Tibial nerve (tissue), 4 donors: ENCODE measurements around the gene ATP6V1G3. TPM values are rescaled to one million over a fixed set of nuclear protein-coding genes. Genes with fewer than 3 reads are reported as not detected.
"Not testable (repeated sequence)": the region's sequence is repeated elsewhere in the genome, so short reads cannot be mapped to it uniquely, and the experiment has no call there.

Source experiments
- DNase-seq, 2 donors: peaks; one replicate each; pipeline ENCODE4 v3.0.0-alpha.2; 2019; ENCODE audit warnings: low spot score in 2 of 2
- H3K27ac ChIP-seq, 4 donors: fragments of 200-600 bp; sonication (generic) in 3 of 4; one replicate each; pipeline ENCODE4 v1.5.1; 2017 to 2019; ENCODE audit warnings: mild to moderate bottlenecking in 1 of 4
- H3K27me3 ChIP-seq, 2 donors: fragments of 200-600 bp; sonication (generic) in 1 of 2; one replicate each; pipeline versions ENCODE4 v1.5.1 to v1.6.0; 2017 to 2019
- H3K36me3 ChIP-seq, 3 donors: fragments of 200-600 bp; sonication (generic); one replicate each; pipeline ENCODE4 v1.5.1; 2018 to 2019
- H3K4me1 ChIP-seq, 4 donors: fragments of 200-600 bp; sonication (generic) in 3 of 4; one replicate each; pipeline ENCODE4 v1.5.1; 2017 to 2019
- H3K4me3 ChIP-seq, 4 donors: fragments of 200-600 bp; sonication (generic) in 3 of 4; one replicate each; pipeline ENCODE4 v1.5.1; 2017 to 2019; ENCODE audit warnings: mild to moderate bottlenecking in 1 of 4, moderate library complexity in 1 of 4
- H3K9me3 ChIP-seq, 4 donors: fragments of 200-600 bp; sonication (generic) in 3 of 4; one replicate each; pipeline ENCODE4 v1.5.1; 2017 to 2019
- CTCF ChIP-seq, 5 experiments: fragments of 200-600 bp in 3 of 5; fragments of 450-650 bp in 2 of 5; sonication (generic) in 3 of 5; IDR thresholded peaks; one replicate each; pipeline ENCODE4 v1.5.1; 2016 to 2019; ENCODE audit warnings: antibody characterized with exemption in 5 of 5, mild to moderate bottlenecking in 3 of 5, moderate library complexity in 2 of 5
- EP300 ChIP-seq, 2 donors: sonication (generic); formaldehyde crosslinking; IDR thresholded peaks; one replicate each; pipeline ENCODE4 v1.6.1; 2017; ENCODE audit warnings: antibody characterized with exemption in 2 of 2, mild to moderate bottlenecking in 1 of 2
- POLR2A ChIP-seq, 2 donors: fragments of 450-650 bp; IDR thresholded peaks; one replicate each; pipeline ENCODE4 v1.6.1; 2017; ENCODE audit warnings: antibody characterized with exemption in 2 of 2, mild to moderate bottlenecking in 2 of 2, moderate library complexity in 2 of 2
- WGBS, 2 donors: methylation state at CpG; one replicate each; pipeline ENCODE4 v1.1.5; 2018; 5-methylcytosine and 5-hydroxymethylcytosine counted together
- total RNA-seq, 4 donors: library from RNA; depleted of rRNA; stranded (reverse); fragments of >200 nt; gene quantifications; one replicate each; pipeline ENCODE4 v1.1.0, GENCODE V29; 2016

ATP6V1G3 gene
- total RNA-seq, 4 donors from 2014 or later = not detected

- H3K36me3 ChIP-seq = no peaks in the 10 kb centered on the region
- no peak for TF ChIP-seq CTCF (IDR thresholded peaks at IDR 0.05)
- no peak for TF ChIP-seq POLR2A (IDR thresholded peaks at IDR 0.05)
- no peak for TF ChIP-seq EP300 (IDR thresholded peaks at IDR 0.05)
- H3K9me3 ChIP-seq = no peaks in the 10 kb centered on the region
- no peak overlapping the region for H3K27ac ChIP-seq
- H3K27me3 ChIP-seq = no peaks in the 10 kb centered on the region
- H3K4me3 ChIP-seq = no peak overlapping the region
- no peak for DNase-seq
- H3K4me1 ChIP-seq = no peaks in the 10 kb centered on the region
Measured at GRCh38 chr1:198486903-198487302, 53.6 kb downstream of the ATP6V1G3 start.

GRCh38 chr1:198483645-198484044, 56.8 kb downstream of the ATP6V1G3 start:
- DNase-seq = no peak
- Histone ChIP-seq H3K27me3 (no peaks in the 10 kb centered on the region), H3K4me1 (no peaks in the 10 kb centered on the region), H3K4me3 (no peak overlapping the region), H3K9me3 (no peaks in the 10 kb centered on the region), H3K36me3 (no peaks in the 10 kb centered on the region), H3K27ac (no peak overlapping the region)
- no peak for TF ChIP-seq POLR2A (IDR thresholded peaks at IDR 0.05)
- no peak for TF ChIP-seq CTCF (IDR thresholded peaks at IDR 0.05)
- no peak for TF ChIP-seq EP300 (IDR thresholded peaks at IDR 0.05)

GRCh38 chr1:198483006-198483405, 57.5 kb downstream of the ATP6V1G3 start:
- WGBS, 2 donors = 87 to 94% methylated on average over 1 of the region's 1 CpG
- Histone ChIP-seq H3K27ac (no peak overlapping the region), H3K27me3 (no peaks in the 10 kb centered on the region), H3K4me3 (no peak overlapping the region), H3K9me3 (no peaks in the 10 kb centered on the region), H3K4me1 (no peaks in the 10 kb centered on the region), H3K36me3 (no peaks in the 10 kb centered on the region)
- no peak for DNase-seq
- no peak for TF ChIP-seq CTCF (IDR thresholded peaks at IDR 0.05)
- no peak for TF ChIP-seq EP300 (IDR thresholded peaks at IDR 0.05)
- TF ChIP-seq POLR2A (IDR thresholded peaks at IDR 0.05) = no peak

GRCh38 chr1:198481661-198482060, 58.8 kb downstream of the ATP6V1G3 start:
- no peak overlapping the region for H3K27ac ChIP-seq
- 50 to 59% methylated on average over 1 of the region's 1 CpG for WGBS, 2 donors
- no peak overlapping the region for H3K4me3 ChIP-seq
- DNase-seq = no peak
- H3K4me1 ChIP-seq = no peaks in the 10 kb centered on the region
- TF ChIP-seq POLR2A (IDR thresholded peaks at IDR 0.05) (no peak), CTCF (IDR thresholded peaks at IDR 0.05) (no peak), EP300 (IDR thresholded peaks at IDR 0.05) (no peak)
- no peaks in the 10 kb centered on the region for H3K27me3 ChIP-seq
- H3K36me3 ChIP-seq = no peaks in the 10 kb centered on the region
- no peaks in the 10 kb centered on the region for H3K9me3 ChIP-seq

GRCh38 chr1:198480876-198481275, 59.6 kb downstream of the ATP6V1G3 start:
- TF ChIP-seq POLR2A (IDR thresholded peaks at IDR 0.05) = no peak
- TF ChIP-seq CTCF (IDR thresholded peaks at IDR 0.05) = no peak
- no peak for TF ChIP-seq EP300 (IDR thresholded peaks at IDR 0.05)
- Histone ChIP-seq H3K4me1 (no peaks in the 10 kb centered on the region), H3K27ac (no peak overlapping the region), H3K36me3 (no peaks in the 10 kb centered on the region), H3K4me3 (no peak overlapping the region), H3K9me3 (no peaks in the 10 kb centered on the region), H3K27me3 (no peaks in the 10 kb centered on the region)
- no peak for DNase-seq
- WGBS, 2 donors = 79 to 86% methylated on average over 2 of the region's 2 CpGs

GRCh38 chr1:198477354-198477753, 63.1 kb downstream of the ATP6V1G3 start:
- DNase-seq, H3K27ac ChIP-seq, H3K36me3 ChIP-seq, H3K4me1 ChIP-seq, H3K9me3 ChIP-seq, H3K4me3 ChIP-seq, H3K27me3 ChIP-seq: not testable (repeated sequence)
